Measurements from ENCODE around the gene PLXND1.

- TF ChIP-seq, protein P1, sequence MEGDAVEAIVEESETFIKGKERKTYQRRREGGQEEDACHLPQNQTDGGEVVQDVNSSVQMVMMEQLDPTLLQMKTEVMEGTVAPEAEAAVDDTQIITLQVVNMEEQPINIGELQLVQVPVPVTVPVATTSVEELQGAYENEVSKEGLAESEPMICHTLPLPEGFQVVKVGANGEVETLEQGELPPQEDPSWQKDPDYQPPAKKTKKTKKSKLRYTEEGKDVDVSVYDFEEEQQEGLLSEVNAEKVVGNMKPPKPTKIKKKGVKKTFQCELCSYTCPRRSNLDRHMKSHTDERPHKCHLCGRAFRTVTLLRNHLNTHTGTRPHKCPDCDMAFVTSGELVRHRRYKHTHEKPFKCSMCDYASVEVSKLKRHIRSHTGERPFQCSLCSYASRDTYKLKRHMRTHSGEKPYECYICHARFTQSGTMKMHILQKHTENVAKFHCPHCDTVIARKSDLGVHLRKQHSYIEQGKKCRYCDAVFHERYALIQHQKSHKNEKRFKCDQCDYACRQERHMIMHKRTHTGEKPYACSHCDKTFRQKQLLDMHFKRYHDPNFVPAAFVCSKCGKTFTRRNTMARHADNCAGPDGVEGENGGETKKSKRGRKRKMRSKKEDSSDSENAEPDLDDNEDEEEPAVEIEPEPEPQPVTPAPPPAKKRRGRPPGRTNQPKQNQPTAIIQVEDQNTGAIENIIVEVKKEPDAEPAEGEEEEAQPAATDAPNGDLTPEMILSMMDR (conservative IDR thresholded peaks at IDR 0.05 in 1 of 2, IDR thresholded peaks at IDR 0.05 in 1 of 2; ENCODE audit: low read depth in 1 of 2, low read length in 2 of 2) = no peak
- no peak for TF ChIP-seq EZH2 (IDR thresholded peaks at IDR 0.05; ENCODE audit: low read length, missing control alignments)
Measured at GRCh38 chr3:129583289-129583688, 23.2 kb downstream of the PLXND1 start.

Measured in fibroblast of lung (primary cell).